Coronary artery (tissue), 2 donors: ENCODE results near the gene PSMB7.
"Not testable (repeated sequence)": the region's sequence is repeated elsewhere in the genome, so short reads cannot be mapped to it uniquely, and the experiment has no call there.

Experiments
- DNase-seq: peaks from one replicate; pipeline ENCODE4 v3.0.0-alpha.2; 2017; ENCODE audit warnings: low spot score
- H3K27ac ChIP-seq, 2 donors: fragments of 200-600 bp; sonication (generic); one replicate each; pipeline ENCODE4 v1.5.1; 2016 to 2019
- H3K4me3 ChIP-seq: fragments of 200-600 bp; sonication (generic); 2 replicates; pipeline ENCODE4 v1.5.1; 2016; ENCODE audit warnings: mild to moderate bottlenecking, moderate library complexity
- TF ChIP-seq, protein P1 (sequence below): fragments of 200-600 bp; sonication (generic); IDR thresholded peaks from one replicate; pipeline ENCODE4 v1.5.1; 2019; ENCODE audit warnings: antibody characterized with exemption

The PSMB7 gene

DNA sequence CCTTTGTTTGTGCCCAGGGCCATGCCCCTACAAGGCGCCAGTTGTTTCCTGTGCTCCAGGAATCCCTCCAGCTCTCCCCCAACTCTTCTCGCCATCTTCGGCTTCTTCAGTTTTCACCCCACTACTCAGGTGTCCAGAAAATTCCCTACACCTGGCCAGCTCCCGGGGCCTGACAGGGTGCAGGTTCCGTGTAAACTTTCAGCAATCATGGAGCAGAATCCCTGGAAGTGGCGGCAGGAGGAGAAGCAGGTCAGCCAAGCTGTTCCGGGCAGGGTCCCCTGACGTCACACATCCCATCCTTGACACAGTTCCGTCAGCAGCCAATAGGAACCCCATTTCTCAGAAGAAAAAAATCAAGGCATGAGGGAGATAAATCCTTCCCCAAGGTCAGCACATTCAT lies 22.8 kb upstream of the PSMB7 start:
- DNase-seq = peak; percentile 62
- TF ChIP-seq, protein P1, sequence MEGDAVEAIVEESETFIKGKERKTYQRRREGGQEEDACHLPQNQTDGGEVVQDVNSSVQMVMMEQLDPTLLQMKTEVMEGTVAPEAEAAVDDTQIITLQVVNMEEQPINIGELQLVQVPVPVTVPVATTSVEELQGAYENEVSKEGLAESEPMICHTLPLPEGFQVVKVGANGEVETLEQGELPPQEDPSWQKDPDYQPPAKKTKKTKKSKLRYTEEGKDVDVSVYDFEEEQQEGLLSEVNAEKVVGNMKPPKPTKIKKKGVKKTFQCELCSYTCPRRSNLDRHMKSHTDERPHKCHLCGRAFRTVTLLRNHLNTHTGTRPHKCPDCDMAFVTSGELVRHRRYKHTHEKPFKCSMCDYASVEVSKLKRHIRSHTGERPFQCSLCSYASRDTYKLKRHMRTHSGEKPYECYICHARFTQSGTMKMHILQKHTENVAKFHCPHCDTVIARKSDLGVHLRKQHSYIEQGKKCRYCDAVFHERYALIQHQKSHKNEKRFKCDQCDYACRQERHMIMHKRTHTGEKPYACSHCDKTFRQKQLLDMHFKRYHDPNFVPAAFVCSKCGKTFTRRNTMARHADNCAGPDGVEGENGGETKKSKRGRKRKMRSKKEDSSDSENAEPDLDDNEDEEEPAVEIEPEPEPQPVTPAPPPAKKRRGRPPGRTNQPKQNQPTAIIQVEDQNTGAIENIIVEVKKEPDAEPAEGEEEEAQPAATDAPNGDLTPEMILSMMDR = no peak
- Histone ChIP-seq H3K27ac (no peak overlapping the region), H3K4me3 (no peak overlapping the region)

DNA sequence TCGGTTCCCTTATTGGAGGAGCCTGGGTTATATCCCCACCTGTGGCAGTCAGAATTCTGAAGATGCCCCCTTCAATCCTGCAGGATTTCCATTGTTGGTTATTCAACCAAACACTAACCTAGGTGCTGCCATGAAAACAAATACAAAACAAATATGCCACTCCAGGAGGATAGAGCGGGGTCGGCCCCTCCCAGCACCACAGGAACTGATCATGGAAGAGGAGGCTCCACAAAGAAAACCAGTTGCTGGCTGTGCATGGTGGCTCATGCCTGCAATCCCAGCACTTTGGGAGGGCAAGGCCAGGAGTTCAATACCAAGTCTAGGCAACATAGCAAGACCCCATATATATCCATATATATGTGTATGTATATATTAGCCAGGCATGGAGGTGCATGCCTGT lies 21.8 kb upstream of the PSMB7 start:
- peak; percentile 57 for DNase-seq
- TF ChIP-seq, protein P1 = no peak
- H3K27ac ChIP-seq = no peak overlapping the region
- no peak overlapping the region for H3K4me3 ChIP-seq

DNA sequence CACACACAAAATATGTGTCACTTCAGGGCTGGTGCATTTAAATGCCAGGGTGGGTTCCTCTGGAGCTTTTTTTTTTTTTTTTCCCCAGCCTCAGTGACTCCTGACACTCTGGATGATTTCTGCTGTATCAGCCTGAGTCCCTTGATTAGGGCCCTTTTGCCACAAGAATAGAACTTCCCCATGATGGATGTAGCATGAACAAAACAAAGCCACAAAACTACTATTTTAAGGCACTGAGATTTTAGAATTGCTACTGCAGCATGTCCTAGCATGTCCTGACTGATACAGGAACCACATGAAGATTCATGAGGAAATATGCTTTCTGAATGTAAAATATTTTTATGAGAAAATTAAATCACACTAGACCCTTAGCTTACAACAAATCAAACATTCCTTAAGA lies 21.1 kb upstream of the PSMB7 start:
- DNase-seq = no peak
- Histone ChIP-seq H3K27ac (no peak overlapping the region), H3K4me3 (no peak overlapping the region)
- TF ChIP-seq, protein P1 = no peak

DNA sequence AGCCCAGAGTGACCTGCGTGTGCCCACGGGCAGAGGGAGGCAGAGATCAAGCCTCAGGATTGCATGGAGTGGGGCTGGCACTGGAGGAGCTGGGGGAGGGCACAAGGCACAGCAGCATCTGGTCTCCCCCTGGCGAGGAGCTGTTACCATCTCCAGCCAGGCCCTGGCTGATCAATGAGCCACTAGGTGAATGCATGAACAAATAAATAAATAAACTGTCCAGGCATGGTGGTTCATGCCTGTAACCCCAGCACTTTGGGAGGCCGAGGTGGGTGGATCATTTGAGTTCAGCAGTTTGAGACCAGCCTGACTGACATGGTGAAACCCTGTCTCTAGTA lies 14.3 kb upstream of the PSMB7 start:
- TF ChIP-seq, protein P1 = no peak
- DNase-seq = no peak
- H3K4me3 ChIP-seq = no peak overlapping the region

DNA sequence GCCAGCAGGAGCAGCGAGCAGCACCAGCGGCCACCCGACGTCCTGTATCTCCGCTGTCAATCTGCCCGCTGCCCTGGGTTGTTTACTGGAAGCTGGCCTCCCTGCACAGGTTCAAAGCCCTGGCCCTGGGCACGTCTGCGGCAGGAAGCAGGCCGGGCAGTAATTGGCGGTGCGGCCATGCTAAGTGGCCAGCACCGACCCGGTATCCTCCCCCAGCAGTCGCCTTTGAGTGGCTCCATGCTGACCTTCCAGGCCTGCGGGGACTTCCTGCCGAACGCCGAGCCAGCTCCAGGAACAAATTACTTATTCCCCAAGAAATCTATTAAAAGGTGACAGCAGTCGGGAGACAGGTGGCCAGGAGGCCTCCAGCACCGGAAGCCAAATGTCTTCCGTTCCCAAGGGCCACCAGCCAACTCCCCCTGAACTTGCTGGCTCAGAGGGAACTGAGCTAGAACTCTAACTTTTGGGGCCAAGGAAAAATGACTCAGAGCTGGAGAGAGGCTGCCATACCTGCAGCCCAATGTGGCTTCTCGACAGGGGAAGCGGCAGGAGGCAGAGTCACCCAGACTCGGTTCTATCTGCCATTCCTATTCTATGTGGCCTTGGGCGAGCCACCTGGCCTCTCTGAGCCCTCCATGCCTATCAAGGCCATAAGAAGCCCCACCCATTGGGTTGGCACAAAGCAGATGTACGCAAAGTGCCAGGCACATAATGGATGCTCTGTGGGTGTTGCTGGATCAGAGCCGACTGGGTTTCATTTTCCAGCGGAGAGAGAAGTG lies 13.7 kb upstream of the PSMB7 start:
- Histone ChIP-seq H3K27ac (no peak overlapping the region), H3K4me3 (no peak overlapping the region)
- peak; percentile 41 for DNase-seq

More for the DNA sequence above, 14.3 kb upstream of the PSMB7 start:
- H3K27ac ChIP-seq = no peak overlapping the region

DNA sequence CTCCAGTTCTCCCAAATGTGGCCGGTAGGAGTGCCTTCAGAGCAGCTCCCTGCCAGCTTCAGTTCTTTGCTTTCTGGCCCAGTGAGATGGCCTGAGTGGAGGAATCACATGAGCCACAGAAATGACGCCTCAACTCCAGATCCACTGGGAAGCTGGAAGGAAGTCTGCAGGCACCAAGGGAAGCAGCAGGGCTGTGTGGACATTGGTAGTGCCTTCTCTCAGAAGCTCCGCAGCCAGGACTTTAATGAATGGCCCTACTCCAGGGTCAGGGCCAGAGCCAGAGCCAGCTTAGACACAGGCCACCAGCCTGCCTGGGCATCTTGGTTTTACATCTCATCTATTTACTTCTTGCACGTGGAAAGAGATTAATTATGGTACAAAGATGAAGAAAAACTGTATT lies 12.0 kb upstream of the PSMB7 start:
- no peak for DNase-seq
- H3K4me3 ChIP-seq = no peak overlapping the region
- TF ChIP-seq, protein P1 = no peak
- H3K27ac ChIP-seq = no peak overlapping the region

More for the DNA sequence above, 13.7 kb upstream of the PSMB7 start:
- TF ChIP-seq, protein P1 = no peak

DNA sequence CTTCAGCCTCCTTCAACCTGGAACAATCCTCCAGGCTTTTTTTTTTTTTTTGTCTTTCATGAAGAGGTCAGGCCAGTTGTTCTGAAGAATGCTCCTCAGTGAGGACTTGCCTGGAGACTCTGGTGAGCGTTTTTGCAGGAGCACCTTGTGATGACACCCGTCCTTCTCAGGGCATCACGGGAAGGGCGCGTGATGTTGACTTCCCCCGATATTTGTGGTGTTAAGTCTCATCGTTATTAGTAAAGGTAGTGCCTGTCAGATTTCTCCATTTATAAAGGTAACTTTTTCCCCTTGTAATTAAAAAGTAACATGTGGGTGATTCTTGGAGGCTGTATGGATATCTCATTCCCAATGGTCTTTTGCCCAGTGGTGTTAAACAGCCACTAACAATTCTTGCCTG lies 11.1 kb upstream of the PSMB7 start:
- TF ChIP-seq, protein P1 = no peak
- H3K27ac ChIP-seq = no peak overlapping the region
- no peak overlapping the region for H3K4me3 ChIP-seq
- DNase-seq = no peak

DNA sequence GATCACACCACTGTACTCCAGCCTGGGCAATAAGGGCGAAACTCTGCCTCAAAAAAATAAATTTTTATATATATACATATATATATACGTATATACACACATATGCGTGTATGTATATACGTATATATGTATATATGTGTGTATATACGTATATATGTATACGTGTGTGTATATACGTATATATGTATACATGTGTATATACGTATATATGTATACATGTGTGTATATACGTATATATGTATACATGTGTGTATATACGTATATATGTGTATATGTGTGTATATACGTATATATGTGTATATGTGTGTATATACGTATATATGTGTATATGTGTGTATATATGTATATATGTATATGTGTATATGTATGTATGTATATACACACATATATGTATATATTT lies 10.5 kb upstream of the PSMB7 start:
- H3K27ac ChIP-seq, H3K4me3 ChIP-seq, DNase-seq: not testable (repeated sequence)
